HG02759 (cell line): ENCODE data around the gene DYRK1B.

ENCODE experiments used
- ATAC-seq: cut with Tn5 transposase; IDR thresholded peaks from one replicate; pipeline ENCODE4 v1.9.1; 2021; ENCODE audit warnings: mild to moderate bottlenecking, moderate library complexity; ENCODE audit not compliant: unreplicated experiment

Gene DYRK1B

DNA sequence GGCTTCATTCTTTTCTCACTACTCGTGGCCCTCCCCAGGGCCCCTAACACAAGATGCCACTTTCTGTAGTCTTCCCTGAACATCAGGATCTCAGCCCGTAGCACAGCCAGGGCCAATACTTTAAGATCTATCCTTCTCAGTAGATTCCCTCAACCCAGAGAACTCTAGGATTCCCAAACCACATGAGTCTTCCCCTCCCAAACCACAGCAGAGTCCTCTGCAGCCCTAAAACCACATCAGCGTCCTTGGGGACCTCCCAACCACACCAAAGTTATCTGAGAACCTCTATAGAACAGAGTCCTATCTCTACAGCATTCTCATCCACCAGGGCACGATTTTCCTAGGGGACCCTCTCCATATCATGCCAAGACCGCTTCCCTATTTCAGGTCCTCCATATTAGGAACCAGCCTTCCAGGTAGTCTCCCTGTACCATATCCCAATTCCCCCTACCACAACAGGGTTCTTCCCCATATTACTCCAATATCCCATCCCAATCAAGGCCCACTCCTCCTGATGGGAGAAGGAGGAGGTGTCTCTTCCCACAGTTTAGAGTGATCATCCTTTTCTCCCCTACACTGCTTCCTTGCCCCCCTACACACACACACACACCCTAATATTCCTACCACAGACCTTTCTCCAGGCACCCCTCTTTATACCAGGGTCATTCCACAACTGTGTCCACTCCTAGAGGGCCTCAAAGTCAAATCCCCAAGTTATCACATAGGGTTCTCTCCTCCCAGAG, 1.4 kb downstream of the DYRK1B start:
- ATAC-seq = no peak

DNA sequence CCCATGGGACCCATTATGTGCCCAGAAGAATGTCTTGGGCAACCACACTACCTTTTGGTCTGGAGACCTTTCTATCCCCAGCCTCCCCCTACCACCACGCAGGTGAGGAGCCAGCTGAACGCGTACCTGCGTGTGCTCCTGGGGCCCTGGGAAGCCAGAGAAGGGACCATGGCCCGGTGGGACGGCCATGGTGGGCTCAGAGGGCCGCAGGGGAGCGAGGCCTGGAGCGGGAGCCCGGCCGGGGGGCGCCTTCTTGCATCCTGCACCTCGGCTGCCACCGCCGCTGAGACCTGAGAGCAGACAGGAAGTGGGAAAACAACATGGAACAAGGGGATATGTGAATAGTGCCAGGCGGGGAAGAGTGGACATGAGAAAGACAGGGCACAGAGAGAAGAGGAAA, 2.3 kb downstream of the DYRK1B start:
- ATAC-seq = no peak

- ATAC-seq = no peak
Measured at GRCh38 chr19:39830847-39831246, 3.1 kb downstream of the DYRK1B start.

GRCh38 chr19:39830406-39830805, 3.6 kb downstream of the DYRK1B start:
- no peak for ATAC-seq

DNA sequence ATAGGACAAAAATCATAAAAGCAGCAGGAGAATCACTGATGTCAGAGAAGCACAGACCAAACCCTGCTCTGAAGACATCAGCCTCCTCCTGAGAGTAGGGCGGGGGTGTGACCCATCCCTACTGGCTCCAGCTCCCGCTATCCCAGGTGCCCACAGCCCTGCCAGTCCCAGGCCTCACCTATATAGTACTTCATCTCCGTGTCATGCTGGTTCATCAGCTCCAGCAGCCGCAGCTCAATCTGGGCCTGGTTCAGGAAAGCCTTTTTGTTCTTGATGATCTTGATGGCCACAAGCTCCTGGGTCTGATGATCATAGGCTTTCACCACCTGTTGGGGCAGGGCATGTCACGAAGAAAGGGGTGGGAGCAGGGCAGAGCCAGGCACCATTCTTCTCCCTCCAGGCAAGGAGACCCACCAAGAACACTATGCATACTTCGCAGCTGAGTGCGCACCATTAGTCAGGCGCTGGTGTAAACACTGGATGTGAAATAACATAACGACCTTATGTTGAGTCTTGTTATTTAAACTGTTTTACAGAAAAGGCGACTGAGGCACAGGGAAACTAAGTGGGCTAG, 4.2 kb downstream of the DYRK1B start:
- no peak for ATAC-seq

DNA sequence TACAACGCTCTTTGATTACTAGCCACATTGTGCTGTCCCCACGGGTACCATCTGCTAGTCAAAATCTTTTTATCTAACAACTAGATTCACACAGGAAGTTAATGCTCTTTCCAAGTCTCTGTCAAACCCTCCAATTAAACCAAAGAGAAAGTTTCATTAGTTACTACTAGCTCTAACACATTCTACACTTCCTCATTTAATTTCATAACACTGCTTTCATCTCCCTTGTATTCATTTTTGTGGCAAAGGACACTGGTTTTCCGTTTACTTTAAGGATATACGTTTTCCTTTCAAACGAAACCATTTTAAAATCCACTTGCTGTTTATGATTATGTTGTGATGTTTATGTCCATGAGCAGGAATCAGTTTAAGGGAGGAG, 5.3 kb downstream of the DYRK1B start:
- ATAC-seq = no peak

DNA sequence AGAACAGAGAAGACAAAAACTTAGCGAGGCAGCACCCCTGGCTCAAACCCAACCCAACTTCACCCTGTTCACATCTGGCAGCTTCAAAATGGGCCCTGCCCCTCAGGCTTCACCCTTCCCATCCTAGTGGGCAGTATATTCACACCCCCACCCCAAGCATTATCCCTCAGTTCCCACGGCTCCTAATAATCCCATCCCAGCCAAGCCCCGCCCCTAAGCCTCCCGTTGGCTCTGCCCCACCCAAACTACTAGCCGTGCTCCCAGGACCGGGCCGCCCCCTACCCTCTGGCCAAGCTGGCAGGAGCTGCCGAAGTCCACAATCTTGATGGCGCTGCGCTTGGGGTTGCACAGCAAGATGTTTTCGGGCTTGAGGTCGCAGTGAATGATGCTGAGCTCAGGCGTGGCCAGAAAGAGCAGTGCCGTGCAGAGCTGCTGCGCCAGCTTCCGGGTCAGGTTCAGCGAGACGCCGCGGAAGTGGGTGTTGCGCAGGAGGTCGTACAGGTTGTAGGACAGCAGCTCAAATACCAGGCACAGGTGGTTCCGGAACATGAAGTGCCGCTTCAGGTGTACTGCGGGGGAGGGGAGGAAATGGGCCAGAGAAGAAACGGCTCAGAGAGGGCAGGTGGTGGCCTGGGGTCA, 5.8 kb downstream of the DYRK1B start:
- no peak for ATAC-seq

GRCh38 chr19:39827216-39827615, 6.7 kb downstream of the DYRK1B start:
- ATAC-seq = no peak

- ATAC-seq = no peak
Measured at GRCh38 chr19:39826311-39826945, 7.5 kb downstream of the DYRK1B start.

DNA sequence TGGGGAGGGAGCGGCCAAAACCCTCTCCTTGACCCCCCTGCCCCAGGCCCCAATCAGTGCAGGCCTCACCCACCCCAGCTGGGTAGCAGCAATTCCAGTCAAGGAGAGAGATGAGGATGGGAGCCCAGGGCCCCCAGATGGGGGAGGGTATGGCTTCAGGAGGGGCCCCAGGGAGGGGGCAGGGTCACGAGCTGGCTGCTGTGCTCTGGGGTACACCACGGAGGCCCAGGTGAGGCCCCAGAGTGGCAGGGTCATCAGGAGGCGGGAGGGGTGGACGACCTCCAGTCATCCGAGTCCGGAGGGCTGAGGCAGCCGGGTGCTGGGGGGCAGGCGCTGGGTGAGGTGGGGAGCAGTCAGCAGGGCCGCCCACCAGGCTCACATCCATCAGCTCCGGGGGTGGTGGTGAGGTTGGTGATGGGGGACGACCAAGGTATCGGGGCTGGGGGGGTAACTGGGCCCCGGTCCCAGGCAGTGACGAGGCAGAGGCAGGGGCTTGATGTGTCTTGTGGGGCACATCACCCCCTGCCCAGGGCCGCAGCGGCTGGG, 8.4 kb downstream of the DYRK1B start:
- ATAC-seq = no peak

- ATAC-seq = no peak
Measured at GRCh38 chr19:39825093-39825463, 8.9 kb downstream of the DYRK1B start.

- peak; percentile 87 for ATAC-seq
Measured at GRCh38 chr19:39824143-39825092, 9.5 kb downstream of the DYRK1B start.

- no peak for ATAC-seq
Measured at GRCh38 chr19:39823686-39824085, 10.3 kb downstream of the DYRK1B start.

DNA sequence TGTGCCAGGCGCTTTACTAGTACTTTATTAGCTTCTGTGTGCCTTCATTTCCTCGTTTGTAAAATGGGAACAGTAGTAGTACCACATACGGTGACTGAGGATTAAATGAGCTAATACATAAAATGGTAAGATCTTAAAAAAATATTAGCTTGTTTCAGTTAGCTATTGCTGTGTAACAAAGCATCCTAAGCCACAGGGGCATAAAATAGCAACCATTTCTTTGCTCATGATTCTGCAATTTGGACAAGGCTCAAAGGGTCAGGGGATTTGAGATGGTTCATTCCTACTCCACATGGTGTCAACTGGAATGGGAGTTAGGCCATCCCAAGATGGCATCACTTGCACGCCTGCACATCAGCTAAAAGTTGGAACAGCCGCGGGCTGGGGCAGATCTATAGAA, 13.3 kb downstream of the DYRK1B start:
- ATAC-seq = no peak

DNA sequence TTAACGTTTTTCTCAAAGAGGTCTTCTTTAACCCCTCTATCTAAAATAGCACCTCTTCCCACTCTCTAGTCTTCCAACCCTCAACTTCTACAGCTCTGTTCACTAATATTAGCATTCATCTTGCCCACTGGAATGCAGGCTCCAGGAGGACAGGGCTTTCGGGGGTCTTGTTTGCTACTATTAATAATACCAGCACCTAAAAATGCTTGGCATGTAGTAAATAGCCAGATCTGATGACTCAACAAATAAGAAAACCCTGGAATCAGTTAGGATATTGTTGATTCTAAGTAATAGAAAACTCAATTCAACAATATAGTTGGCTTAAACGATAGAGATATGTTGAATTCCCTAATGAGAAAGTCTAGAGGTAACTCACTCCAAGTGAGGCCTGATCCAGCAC, 14.2 kb downstream of the DYRK1B start:
- no peak for ATAC-seq

DNA sequence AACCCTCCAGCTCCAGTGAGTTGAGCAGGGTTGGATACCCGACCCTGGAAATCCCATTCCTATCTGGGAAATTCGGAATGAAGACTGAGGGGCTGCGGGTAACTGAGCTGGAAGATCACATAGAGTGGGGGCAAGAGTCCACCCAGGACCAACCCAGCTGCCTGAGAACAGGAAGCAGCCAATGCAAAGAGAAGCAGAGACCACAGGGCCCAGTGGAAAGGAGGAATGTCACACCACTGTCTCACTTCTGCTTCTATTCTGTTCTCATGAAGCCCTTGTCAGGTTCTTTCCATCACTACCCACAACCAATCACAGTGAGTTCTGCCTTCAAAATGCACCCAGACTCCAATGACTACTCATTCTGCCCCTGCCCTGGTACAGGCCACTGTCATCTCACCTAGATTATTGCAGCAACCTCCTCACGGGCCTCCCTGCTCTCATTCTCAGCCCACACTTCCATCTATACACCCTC, 15.3 kb downstream of the DYRK1B start:
- ATAC-seq = peak; percentile 70

GRCh38 chr19:39817888-39818561, 15.9 kb downstream of the DYRK1B start:
- no peak for ATAC-seq

- ATAC-seq = no peak
Measured at GRCh38 chr19:39816287-39817048, 17.5 kb downstream of the DYRK1B start.

GRCh38 chr19:39814595-39814994, 19.4 kb downstream of the DYRK1B start:
- ATAC-seq = no peak
